Tongue (tissue), 2 donors: ENCODE data around the gene MAP6D1. TPM values are rescaled to one million over a fixed set of nuclear protein-coding genes. Genes with fewer than 3 reads are reported as not detected.

Experiments used
- DNase-seq: peaks from one replicate; pipeline ENCODE4 v3.0.0-alpha.2; 2015
- total RNA-seq: library from RNA; depleted of rRNA; stranded (reverse); fragments of >200 nt; gene quantifications from one replicate; pipeline ENCODE4 v1.2.3, GENCODE V29; 2014

MAP6D1 gene
- total RNA-seq, result 27.5 TPM

GRCh38 chr3:183825456-183826161 is at the start of gene MAP6D1:
MAP6D1 (minus strand) TSS chr3:183825577; CDS start chr3:183825547, 30 bp downstream.
- DNase-seq, result peak; percentile 82

- no peak for DNase-seq
Observed at GRCh38 chr3:183873914-183874313, 48.5 kb upstream of the MAP6D1 start.

- DNase-seq, result no peak
Observed at GRCh38 chr3:183871541-183871940, 46.2 kb upstream of the MAP6D1 start.

- no peak for DNase-seq
Observed at GRCh38 chr3:183870563-183870962, 45.2 kb upstream of the MAP6D1 start.

- DNase-seq, result no peak
Observed at GRCh38 chr3:183868796-183869195, 43.4 kb upstream of the MAP6D1 start.

GRCh38 chr3:183862610-183863009 is 37.2 kb upstream of the MAP6D1 start:
- DNase-seq, result no peak

- no peak for DNase-seq
Observed at GRCh38 chr3:183857863-183858262, 32.5 kb upstream of the MAP6D1 start.

GRCh38 chr3:183854318-183855035 is 29.1 kb upstream of the MAP6D1 start:
- no peak for DNase-seq

GRCh38 chr3:183845608-183846288 is 20.4 kb upstream of the MAP6D1 start:
- DNase-seq, result no peak

GRCh38 chr3:183845090-183845489 is 19.7 kb upstream of the MAP6D1 start:
- no peak for DNase-seq

GRCh38 chr3:183844606-183845005 is 19.2 kb upstream of the MAP6D1 start:
- DNase-seq, result no peak

- DNase-seq, result no peak
Observed at GRCh38 chr3:183839751-183840150, 14.4 kb upstream of the MAP6D1 start.

- no peak for DNase-seq
Observed at GRCh38 chr3:183837894-183838293, 12.5 kb upstream of the MAP6D1 start.

GRCh38 chr3:183837390-183837789 is 12.0 kb upstream of the MAP6D1 start:
- DNase-seq, result no peak

GRCh38 chr3:183833516-183833915 is 8.1 kb upstream of the MAP6D1 start:
- DNase-seq, result no peak

GRCh38 chr3:183830187-183830586 is 4.8 kb upstream of the MAP6D1 start:
- no peak for DNase-seq

- DNase-seq, result no peak
Observed at GRCh38 chr3:183829466-183829865, 4.1 kb upstream of the MAP6D1 start.

GRCh38 chr3:183828538-183828870 is 3.1 kb upstream of the MAP6D1 start:
- DNase-seq, result no peak

- DNase-seq, result no peak
Observed at GRCh38 chr3:183827809-183828537, 2.6 kb upstream of the MAP6D1 start.

GRCh38 chr3:183826448-183827250 is 1.3 kb upstream of the MAP6D1 start:
- no peak for DNase-seq

GRCh38 chr3:183824761-183825455 is 469 bp downstream of the MAP6D1 start:
- DNase-seq, result peak; percentile 35
